Nephron progenitor cell (in vitro differentiated cells): Measurements from ENCODE around the gene COPRS.

Source experiments
- DNase-seq: peaks from one replicate; pipeline ENCODE4 v3.0.0; 2021
- H3K27ac Mint-ChIP-seq: 2 replicates; pipeline ENCODE4 v1.8.0; 2021; ENCODE audit warnings: mild to moderate bottlenecking, moderate library complexity, mixed read lengths
- H3K27me3 Mint-ChIP-seq: 2 replicates; pipeline ENCODE4 v1.8.0; 2021; ENCODE audit warnings: mild to moderate bottlenecking, low read depth, mixed read lengths; ENCODE audit not compliant: poor library complexity
- H3K36me3 Mint-ChIP-seq: 2 replicates; pipeline ENCODE4 v1.8.0; 2021; ENCODE audit warnings: low read depth, mixed read lengths
- H3K4me1 Mint-ChIP-seq: 2 replicates; pipeline ENCODE4 v1.8.0; 2021; ENCODE audit warnings: mixed read lengths
- H3K4me3 Mint-ChIP-seq: 2 replicates; pipeline ENCODE4 v1.8.0; 2021; ENCODE audit warnings: mild to moderate bottlenecking, moderate library complexity, mixed read lengths
- H3K9me3 Mint-ChIP-seq: 2 replicates; pipeline ENCODE4 v1.8.0; 2021; ENCODE audit warnings: mild to moderate bottlenecking, moderate library complexity, mixed read lengths
- TF ChIP-seq, protein P1 (sequence below): fragments of 200-600 bp; sonication (generic); IDR thresholded peaks from 2 replicates; pipeline ENCODE4 v1.5.0; 2021; ENCODE audit warnings: antibody characterized with exemption

The COPRS gene

DNA sequence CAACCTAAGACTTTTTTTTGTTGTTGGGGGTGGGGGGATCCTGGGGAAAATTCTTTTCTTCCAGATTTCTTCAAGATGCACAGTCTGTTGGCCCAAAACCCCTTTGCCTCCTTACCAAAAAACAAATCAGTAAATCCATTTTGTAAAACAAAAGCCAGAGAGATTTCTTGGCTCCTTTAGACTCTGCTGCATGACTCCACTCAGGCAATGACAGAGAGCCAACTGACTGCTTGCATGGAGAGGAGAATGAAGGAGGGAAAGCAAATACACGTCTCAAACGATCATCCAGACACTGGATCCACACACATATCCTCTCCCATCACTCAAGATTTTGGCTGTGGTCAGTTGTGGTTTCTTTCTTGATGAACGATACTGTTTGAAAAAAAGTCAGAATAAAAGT, 13.8 kb downstream of the COPRS start:
- no peaks in the 10 kb centered on the region for H3K9me3 Mint-ChIP-seq
- H3K4me1 Mint-ChIP-seq, result no peaks in the 10 kb centered on the region
- peaks cover 6% of the 10 kb centered on the region for H3K36me3 Mint-ChIP-seq
- no peak overlapping the region for H3K27ac Mint-ChIP-seq
- DNase-seq, result no peak
- H3K4me3 Mint-ChIP-seq, result no peak overlapping the region
- no peaks in the 10 kb centered on the region for H3K27me3 Mint-ChIP-seq
- TF ChIP-seq, protein P1, sequence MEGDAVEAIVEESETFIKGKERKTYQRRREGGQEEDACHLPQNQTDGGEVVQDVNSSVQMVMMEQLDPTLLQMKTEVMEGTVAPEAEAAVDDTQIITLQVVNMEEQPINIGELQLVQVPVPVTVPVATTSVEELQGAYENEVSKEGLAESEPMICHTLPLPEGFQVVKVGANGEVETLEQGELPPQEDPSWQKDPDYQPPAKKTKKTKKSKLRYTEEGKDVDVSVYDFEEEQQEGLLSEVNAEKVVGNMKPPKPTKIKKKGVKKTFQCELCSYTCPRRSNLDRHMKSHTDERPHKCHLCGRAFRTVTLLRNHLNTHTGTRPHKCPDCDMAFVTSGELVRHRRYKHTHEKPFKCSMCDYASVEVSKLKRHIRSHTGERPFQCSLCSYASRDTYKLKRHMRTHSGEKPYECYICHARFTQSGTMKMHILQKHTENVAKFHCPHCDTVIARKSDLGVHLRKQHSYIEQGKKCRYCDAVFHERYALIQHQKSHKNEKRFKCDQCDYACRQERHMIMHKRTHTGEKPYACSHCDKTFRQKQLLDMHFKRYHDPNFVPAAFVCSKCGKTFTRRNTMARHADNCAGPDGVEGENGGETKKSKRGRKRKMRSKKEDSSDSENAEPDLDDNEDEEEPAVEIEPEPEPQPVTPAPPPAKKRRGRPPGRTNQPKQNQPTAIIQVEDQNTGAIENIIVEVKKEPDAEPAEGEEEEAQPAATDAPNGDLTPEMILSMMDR, result no peak

DNA sequence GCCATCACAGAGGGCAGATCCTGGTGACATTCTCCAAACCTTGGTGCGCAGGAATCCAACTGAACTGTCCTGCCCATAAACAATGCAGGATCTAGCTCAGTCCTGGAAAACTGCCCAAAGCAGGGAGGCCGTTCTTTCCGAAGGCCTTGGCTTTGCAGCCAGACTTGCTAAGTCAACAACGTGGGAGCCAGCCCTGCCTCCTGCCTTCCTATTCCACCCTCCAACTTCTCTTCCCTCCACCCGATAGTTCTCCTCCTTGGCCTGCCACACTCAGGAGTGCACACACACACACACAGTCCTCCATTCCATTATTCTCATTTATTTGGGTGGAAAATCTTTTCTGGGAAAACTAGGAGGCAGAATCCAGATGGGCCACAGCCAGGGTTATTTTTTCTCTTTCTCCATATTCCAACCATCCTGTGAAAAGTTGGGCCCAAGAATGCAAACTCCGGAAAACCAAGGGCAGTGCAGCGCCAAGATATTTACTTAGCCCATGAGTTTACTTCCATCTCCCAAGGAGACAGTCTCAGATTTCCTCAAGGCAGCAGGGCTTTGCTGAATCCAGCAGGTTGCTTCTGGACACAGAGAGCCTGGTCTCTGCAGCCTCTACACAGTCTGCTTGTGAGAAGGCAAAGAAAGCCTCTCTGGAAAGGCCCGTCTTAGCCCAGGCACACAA, 15.8 kb downstream of the COPRS start:
- TF ChIP-seq, protein P1, result no peak
- Mint-ChIP-seq H3K9me3 (no peaks in the 10 kb centered on the region), H3K27ac (no peak overlapping the region), H3K27me3 (no peaks in the 10 kb centered on the region), H3K4me1 (no peaks in the 10 kb centered on the region), H3K36me3 (no peaks in the 10 kb centered on the region), H3K4me3 (no peak overlapping the region)
- no peak for DNase-seq

GRCh38 chr17:31842195-31843069, 16.6 kb downstream of the COPRS start:
- H3K9me3 Mint-ChIP-seq, result no peaks in the 10 kb centered on the region
- H3K27me3 Mint-ChIP-seq, result peaks cover 4% of the 10 kb centered on the region
- TF ChIP-seq, protein P1, result peak; percentile 89
- no peaks in the 10 kb centered on the region for H3K4me1 Mint-ChIP-seq
- H3K4me3 Mint-ChIP-seq, result no peak overlapping the region
- no peak overlapping the region for H3K27ac Mint-ChIP-seq
- DNase-seq, result peak; percentile 83
- H3K36me3 Mint-ChIP-seq, result no peaks in the 10 kb centered on the region

- TF ChIP-seq, protein P1, result no peak
- H3K9me3 Mint-ChIP-seq, result no peaks in the 10 kb centered on the region
- no peak overlapping the region for H3K27ac Mint-ChIP-seq
- H3K36me3 Mint-ChIP-seq, result no peaks in the 10 kb centered on the region
- no peaks in the 10 kb centered on the region for H3K4me1 Mint-ChIP-seq
- H3K4me3 Mint-ChIP-seq, result no peak overlapping the region
- DNase-seq, result no peak
- peaks cover 7% of the 10 kb centered on the region for H3K27me3 Mint-ChIP-seq
Observed at GRCh38 chr17:31841850-31842194, 17.2 kb downstream of the COPRS start.

DNA sequence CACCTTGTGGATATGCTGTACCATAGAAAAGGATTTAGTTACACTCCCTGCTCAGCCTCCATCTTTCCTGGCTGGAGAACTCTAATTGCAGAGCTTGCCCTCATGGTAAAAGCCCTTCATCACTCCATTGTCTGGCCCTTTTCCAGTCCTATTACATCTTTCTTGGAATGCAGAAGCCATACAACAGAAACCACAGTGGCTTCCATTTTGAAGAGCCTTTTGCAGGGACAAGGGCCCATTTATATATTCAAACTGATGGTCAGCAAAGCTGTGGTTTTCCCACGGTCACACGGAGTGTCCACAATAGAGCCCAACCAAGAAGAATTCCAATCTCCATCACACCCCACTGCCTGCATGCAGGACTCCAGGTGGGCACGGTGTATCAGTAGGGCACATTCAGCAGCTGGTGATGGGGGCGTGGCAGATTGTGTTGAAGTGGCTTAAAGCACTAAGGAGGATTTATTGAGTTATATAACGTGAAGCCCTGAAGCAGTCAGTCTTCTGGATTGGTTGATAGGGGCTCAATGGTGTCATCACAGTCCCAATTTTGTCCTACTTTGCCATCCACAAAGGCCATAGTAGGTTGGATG, 20.3 kb downstream of the COPRS start:
- H3K27me3 Mint-ChIP-seq, result peaks cover 7% of the 10 kb centered on the region
- H3K36me3 Mint-ChIP-seq, result no peaks in the 10 kb centered on the region
- no peak for DNase-seq
- H3K27ac Mint-ChIP-seq, result no peak overlapping the region
- H3K9me3 Mint-ChIP-seq, result peaks cover 3% of the 10 kb centered on the region
- no peak overlapping the region for H3K4me3 Mint-ChIP-seq
- TF ChIP-seq, protein P1, result no peak
- H3K4me1 Mint-ChIP-seq, result no peaks in the 10 kb centered on the region
